ENCODE results near the gene INCENP.
"Not testable (repeated sequence)": the region's sequence is repeated elsewhere in the genome, so short reads cannot be mapped to it uniquely, and the experiment has no call there.

- TF ChIP-seq, protein P1, sequence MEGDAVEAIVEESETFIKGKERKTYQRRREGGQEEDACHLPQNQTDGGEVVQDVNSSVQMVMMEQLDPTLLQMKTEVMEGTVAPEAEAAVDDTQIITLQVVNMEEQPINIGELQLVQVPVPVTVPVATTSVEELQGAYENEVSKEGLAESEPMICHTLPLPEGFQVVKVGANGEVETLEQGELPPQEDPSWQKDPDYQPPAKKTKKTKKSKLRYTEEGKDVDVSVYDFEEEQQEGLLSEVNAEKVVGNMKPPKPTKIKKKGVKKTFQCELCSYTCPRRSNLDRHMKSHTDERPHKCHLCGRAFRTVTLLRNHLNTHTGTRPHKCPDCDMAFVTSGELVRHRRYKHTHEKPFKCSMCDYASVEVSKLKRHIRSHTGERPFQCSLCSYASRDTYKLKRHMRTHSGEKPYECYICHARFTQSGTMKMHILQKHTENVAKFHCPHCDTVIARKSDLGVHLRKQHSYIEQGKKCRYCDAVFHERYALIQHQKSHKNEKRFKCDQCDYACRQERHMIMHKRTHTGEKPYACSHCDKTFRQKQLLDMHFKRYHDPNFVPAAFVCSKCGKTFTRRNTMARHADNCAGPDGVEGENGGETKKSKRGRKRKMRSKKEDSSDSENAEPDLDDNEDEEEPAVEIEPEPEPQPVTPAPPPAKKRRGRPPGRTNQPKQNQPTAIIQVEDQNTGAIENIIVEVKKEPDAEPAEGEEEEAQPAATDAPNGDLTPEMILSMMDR (IDR thresholded peaks at IDR 0.05) = not testable (repeated sequence)
- TF ChIP-seq POLR2A (IDR thresholded peaks at IDR 0.05) = not testable (repeated sequence)
Measured at GRCh38 chr11:62195010-62195409, 71.2 kb downstream of the INCENP start.

All from heart left ventricle (tissue), 13 donors.